ENCODE measurements around the gene ERC2.

- TF ChIP-seq ZNF24 (tag by site-specific recombination; IDR thresholded peaks at IDR 0.05) (no peak), ZNF239 (tag by site-specific recombination; IDR thresholded peaks at IDR 0.05) (no peak), ZNF148 (tag by site-specific recombination; IDR thresholded peaks at IDR 0.05; ENCODE audit: borderline replicate concordance) (no peak), ZNF121 (tag by site-specific recombination; IDR thresholded peaks at IDR 0.05) (no peak), ZBTB26 (tag by site-specific recombination; optimal IDR thresholded peaks at IDR 0.05) (no peak), CTCF (tag by site-specific recombination; IDR thresholded peaks at IDR 0.05) (no peak), ZNF155 (tag by site-specific recombination; IDR thresholded peaks at IDR 0.05) (no peak), ZBTB48 (tag by site-specific recombination; IDR thresholded peaks at IDR 0.05) (no peak), ZNF350 (tag by site-specific recombination; IDR thresholded peaks at IDR 0.05) (no peak), ZNF777 (tag by site-specific recombination; IDR thresholded peaks at IDR 0.05; ENCODE audit: borderline replicate concordance) (no peak)
Observed at GRCh38 chr3:56323986-56324420, 144.3 kb downstream of the ERC2 start.

Data from HEK293 (cell line).